OCI-LY7 (cell line): Measurements from ENCODE around the gene RBMS1.

Source experiments
- CTCF ChIP-seq: fragments of 200-600 bp; sonication (generic); conservative IDR thresholded peaks from 2 replicates; pipeline ENCODE4 v1.5.1; 2014; ENCODE audit warnings: mild to moderate bottlenecking, antibody characterized with exemption, low read length, moderate library complexity, mixed read lengths
- EZH2phosphoT487 ChIP-seq: fragments of 200-600 bp; sonication (generic); IDR thresholded peaks from 2 replicates; pipeline ENCODE4 v1.6.1; 2018; ENCODE audit warnings: low read depth, borderline replicate concordance, mild to moderate bottlenecking, mixed run types, antibody characterized with exemption, low read length, moderate library complexity, mixed read lengths

DNA sequence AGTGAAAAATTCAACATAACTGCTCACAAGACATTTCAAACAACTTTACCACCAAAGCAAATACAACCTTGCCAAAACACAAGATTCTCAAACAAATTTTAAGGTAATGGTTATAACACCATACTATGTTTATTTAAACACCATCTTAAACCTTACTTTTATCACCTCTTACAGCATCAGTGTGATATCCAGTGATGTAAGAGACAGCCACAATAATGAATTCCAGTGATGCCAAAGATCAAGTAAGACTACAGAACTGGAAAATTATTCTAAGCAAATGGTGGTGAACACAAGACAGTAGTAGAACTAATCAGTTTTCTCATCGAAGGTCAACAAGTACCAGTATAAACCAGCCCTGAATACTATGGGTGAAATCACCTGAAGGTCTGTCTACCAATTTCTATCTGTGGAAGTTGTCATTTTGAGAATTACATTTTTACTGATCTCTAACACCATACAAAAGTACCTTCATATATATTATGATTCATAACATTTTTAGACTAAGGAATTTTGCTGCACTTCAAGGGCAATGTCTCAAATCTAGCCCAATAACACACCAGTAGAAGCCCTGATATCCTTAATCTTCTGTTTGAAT lies 146.2 kb downstream of the RBMS1 start:
- no peak for TF ChIP-seq CTCF
- TF ChIP-seq EZH2phosphoT487: no peak
